HFFc6 (cell line): ENCODE data around the gene GMPPB. TPM values are rescaled to one million over a fixed set of nuclear protein-coding genes. Genes with fewer than 3 reads are reported as not detected.

ENCODE experiments used
- DNase-seq: peaks from one replicate; pipeline ENCODE4 v3.0.0-alpha.2; 2018
- H3K27ac Mint-ChIP-seq: 2 replicates; pipeline ENCODE4 v1.8.0; 2020; ENCODE audit warnings: mild to moderate bottlenecking, mixed read lengths
- H3K27me3 Mint-ChIP-seq: 2 replicates; pipeline ENCODE4 v1.8.0; 2021; ENCODE audit warnings: mild to moderate bottlenecking, moderate library complexity, mixed read lengths; ENCODE audit not compliant: insufficient read depth
- H3K36me3 Mint-ChIP-seq: 2 replicates; pipeline ENCODE4 v1.8.0; 2021; ENCODE audit warnings: low read depth, mixed read lengths
- H3K4me1 Mint-ChIP-seq: 2 replicates; pipeline ENCODE4 v1.8.0; 2020; ENCODE audit warnings: low read depth, mixed read lengths
- H3K4me3 Mint-ChIP-seq: 2 replicates; pipeline ENCODE4 v1.8.0; 2020; ENCODE audit warnings: mild to moderate bottlenecking, moderate library complexity, mixed read lengths
- H3K9me3 Mint-ChIP-seq: 2 replicates; pipeline ENCODE4 v1.8.0; 2020; ENCODE audit warnings: mild to moderate bottlenecking, mixed read lengths
- CTCF ChIP-seq: fragments of 200-600 bp; sonication (generic); IDR thresholded peaks from 2 replicates; pipeline ENCODE4 v1.5.0; 2021; ENCODE audit warnings: antibody characterized with exemption, mild to moderate bottlenecking
- total RNA-seq, 6 experiments: library from RNA; stranded (reverse); fragmentation: NEBNext Ultra II Directional; extraction: Animal tissue kit (Norgen Biotek cat#: 25700); gene quantifications; 2 replicates in 1 of 6; 3 replicates in 5 of 6; pipeline ENCODE4 v1.2.3, GENCODE V29; 2021

Gene GMPPB
- total RNA-seq, 6 experiments from 2014 or later = 30.5 to 39.4 (median 34.8) TPM

- peaks cover 11% of the 10 kb centered on the region; the same call in 1 of the 2 replicates for H3K36me3 Mint-ChIP-seq
- H3K27me3 Mint-ChIP-seq = no peaks in the 10 kb centered on the region
- H3K4me1 Mint-ChIP-seq = no peaks in the 10 kb centered on the region
- TF ChIP-seq CTCF = no peak
- no peaks in the 10 kb centered on the region for H3K9me3 Mint-ChIP-seq
- DNase-seq = no peak
- H3K4me3 Mint-ChIP-seq = no peak overlapping the region
- H3K27ac Mint-ChIP-seq = no peak overlapping the region
Measured at GRCh38 chr3:49763981-49764380, 40.2 kb upstream of the GMPPB start.

DNA sequence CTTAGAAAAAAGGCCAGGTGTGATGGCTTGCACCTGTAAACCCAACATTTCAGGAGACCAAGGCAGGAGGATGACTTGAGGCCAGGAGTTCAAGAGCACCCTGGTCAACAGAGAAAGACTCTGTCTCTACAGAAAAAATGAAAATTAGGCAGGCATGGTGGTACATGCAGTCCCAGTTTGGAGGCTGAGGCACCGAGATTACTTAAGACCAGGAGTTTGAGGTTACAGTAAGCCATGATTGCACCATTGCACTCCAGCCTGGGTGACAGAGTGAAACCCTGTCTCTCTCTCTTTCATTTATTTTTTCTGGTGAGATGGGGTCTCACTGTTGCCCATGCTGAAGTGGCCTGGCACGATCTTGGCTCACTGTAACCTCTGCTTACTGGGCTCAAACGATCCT is 37.9 kb upstream of the GMPPB start:
- no peak for DNase-seq
- TF ChIP-seq CTCF = no peak
- peaks cover 11% of the 10 kb centered on the region; the same call in 1 of the 2 replicates for H3K36me3 Mint-ChIP-seq
- H3K27me3 Mint-ChIP-seq = no peaks in the 10 kb centered on the region
- no peak overlapping the region for H3K4me3 Mint-ChIP-seq
- no peaks in the 10 kb centered on the region for H3K9me3 Mint-ChIP-seq
- H3K4me1 Mint-ChIP-seq = no peaks in the 10 kb centered on the region
- no peak overlapping the region for H3K27ac Mint-ChIP-seq

DNA sequence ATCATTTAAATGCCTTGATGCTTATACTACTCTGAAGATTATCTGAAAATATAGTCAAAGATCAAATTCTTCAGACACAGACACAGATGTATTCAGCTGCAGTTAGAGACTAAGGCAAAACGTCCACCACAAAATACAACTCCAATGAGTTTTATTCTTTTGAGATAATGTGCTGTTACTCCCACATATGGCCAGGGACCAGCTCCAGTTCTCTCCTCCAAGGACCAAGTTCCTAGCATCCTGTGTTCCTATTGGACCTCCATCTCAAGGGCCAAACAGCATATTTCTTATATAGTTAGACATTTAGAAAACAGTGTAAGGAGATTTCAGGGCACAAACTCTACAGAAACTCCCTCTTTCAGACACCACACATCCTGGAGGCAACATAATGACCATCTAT is 35.5 kb upstream of the GMPPB start:
- DNase-seq = no peak
- TF ChIP-seq CTCF = no peak
- no peak overlapping the region for H3K27ac Mint-ChIP-seq
- no peaks in the 10 kb centered on the region for H3K27me3 Mint-ChIP-seq
- no peaks in the 10 kb centered on the region for H3K9me3 Mint-ChIP-seq
- peaks cover 7% of the 10 kb centered on the region; the same call in 1 of the 2 replicates for H3K4me1 Mint-ChIP-seq
- H3K36me3 Mint-ChIP-seq = peaks cover 4% of the 10 kb centered on the region; the same call in 1 of the 2 replicates
- no peak overlapping the region for H3K4me3 Mint-ChIP-seq

GRCh38 chr3:49757197-49757596 is 33.4 kb upstream of the GMPPB start:
- H3K27me3 Mint-ChIP-seq = no peaks in the 10 kb centered on the region
- no peak for DNase-seq
- peaks cover 7% of the 10 kb centered on the region; the same call in 1 of the 2 replicates for H3K4me1 Mint-ChIP-seq
- H3K4me3 Mint-ChIP-seq = no peak overlapping the region
- H3K27ac Mint-ChIP-seq = no peak overlapping the region
- no peaks in the 10 kb centered on the region for H3K9me3 Mint-ChIP-seq
- H3K36me3 Mint-ChIP-seq = no peaks in the 10 kb centered on the region
- TF ChIP-seq CTCF = no peak

DNA sequence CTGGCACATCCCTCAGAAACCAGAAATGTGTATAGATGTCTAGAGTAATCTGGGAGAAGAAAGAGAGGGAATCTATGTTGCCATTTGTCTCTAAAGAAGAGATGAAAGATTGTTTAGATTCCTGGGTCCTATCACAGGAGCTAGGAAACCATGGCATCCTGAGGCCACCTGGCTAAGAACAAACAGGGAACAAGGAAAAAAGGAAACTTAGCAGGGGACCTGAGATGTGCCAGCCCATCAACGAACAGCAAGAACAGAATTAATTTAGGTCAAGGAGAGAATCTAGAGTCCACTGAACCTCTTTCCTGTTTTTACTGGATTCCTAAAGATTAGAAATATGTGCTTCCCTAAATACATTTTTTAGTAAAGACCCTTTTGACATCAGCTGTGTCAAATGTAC is 32.3 kb upstream of the GMPPB start:
- Mint-ChIP-seq H3K27me3 (no peaks in the 10 kb centered on the region), H3K36me3 (no peaks in the 10 kb centered on the region), H3K4me3 (no peak overlapping the region), H3K9me3 (no peaks in the 10 kb centered on the region), H3K27ac (no peak overlapping the region), H3K4me1 (peaks cover 7% of the 10 kb centered on the region; the same call in 1 of the 2 replicates)
- TF ChIP-seq CTCF = no peak
- no peak for DNase-seq

DNA sequence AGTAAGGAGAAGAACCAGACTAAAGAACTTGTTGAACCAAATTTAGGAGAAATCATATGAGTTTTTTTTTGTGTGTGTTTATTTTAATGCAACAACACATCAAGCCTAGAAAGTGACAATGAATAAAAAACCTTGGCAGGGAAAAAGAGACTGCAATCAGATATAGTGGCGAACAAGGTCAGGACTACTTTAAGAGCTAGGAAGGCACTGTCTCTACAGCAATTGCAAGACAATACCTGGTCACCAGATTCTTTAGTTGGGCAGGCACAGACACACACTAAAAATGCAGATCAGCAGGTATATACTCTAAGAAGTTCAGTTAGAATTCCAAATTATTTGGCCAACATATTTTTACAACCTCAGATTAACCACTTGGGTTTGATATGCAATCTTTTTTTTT is 30.8 kb upstream of the GMPPB start:
- no peak for DNase-seq

More for the DNA sequence above, 30.8 kb upstream of the GMPPB start:
- no peak overlapping the region for H3K4me3 Mint-ChIP-seq
- no peaks in the 10 kb centered on the region; the same call in 1 of the 2 replicates for H3K27me3 Mint-ChIP-seq
- H3K4me1 Mint-ChIP-seq = peaks cover 21% of the 10 kb centered on the region
- H3K36me3 Mint-ChIP-seq = no peaks in the 10 kb centered on the region
- H3K9me3 Mint-ChIP-seq = no peaks in the 10 kb centered on the region
- TF ChIP-seq CTCF = no peak
- no peak overlapping the region for H3K27ac Mint-ChIP-seq
